Camera-type eye (tissue), 1 donor: ENCODE data around the gene SUV39H1. TPM values are rescaled to one million over a fixed set of nuclear protein-coding genes. Genes with fewer than 3 reads are reported as not detected.

Experiments used
- total RNA-seq: library from RNA; depleted of rRNA; stranded (reverse); fragments of >200 nt; gene quantifications from one replicate; pipeline ENCODE4 v1.2.3, GENCODE V29; 2014

Gene SUV39H1, protein sequence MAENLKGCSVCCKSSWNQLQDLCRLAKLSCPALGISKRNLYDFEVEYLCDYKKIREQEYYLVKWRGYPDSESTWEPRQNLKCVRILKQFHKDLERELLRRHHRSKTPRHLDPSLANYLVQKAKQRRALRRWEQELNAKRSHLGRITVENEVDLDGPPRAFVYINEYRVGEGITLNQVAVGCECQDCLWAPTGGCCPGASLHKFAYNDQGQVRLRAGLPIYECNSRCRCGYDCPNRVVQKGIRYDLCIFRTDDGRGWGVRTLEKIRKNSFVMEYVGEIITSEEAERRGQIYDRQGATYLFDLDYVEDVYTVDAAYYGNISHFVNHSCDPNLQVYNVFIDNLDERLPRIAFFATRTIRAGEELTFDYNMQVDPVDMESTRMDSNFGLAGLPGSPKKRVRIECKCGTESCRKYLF
- 4.3 TPM for total RNA-seq

DNA sequence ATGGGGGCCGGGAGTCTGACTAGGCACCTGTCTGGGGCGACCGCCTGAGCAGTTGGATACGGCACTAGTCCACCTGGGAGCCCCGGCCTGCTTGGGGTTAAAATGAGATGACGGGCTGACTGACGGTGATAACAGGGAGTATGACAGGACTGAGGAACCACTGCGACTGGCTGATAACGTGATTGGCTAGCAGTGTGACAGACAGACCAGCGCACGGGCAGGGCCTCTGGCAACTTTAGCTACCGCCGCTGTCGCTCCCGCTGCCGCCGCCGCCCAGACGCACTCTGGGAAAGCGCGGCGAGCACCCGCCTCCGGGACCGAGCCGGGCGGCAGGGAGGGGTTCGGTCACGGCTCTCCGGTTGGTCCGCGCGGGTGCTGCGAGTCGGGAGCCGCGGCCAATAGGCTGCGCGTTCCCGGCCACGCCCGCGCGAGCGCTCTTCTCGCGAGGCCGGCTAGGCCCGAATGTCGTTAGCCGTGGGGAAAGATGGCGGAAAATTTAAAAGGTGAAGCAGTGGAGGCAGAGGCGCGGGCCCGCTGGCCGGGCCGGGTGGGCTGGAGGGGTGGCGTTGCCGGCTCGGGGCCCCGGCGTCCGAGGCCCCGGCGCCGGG, at the start of gene SUV39H1:
Gene SUV39H1, plus strand, starts transcription at position 434 of the 608 bp plus-strand sequence. Its CDS starts 51 bp downstream, at position 485.

DNA sequence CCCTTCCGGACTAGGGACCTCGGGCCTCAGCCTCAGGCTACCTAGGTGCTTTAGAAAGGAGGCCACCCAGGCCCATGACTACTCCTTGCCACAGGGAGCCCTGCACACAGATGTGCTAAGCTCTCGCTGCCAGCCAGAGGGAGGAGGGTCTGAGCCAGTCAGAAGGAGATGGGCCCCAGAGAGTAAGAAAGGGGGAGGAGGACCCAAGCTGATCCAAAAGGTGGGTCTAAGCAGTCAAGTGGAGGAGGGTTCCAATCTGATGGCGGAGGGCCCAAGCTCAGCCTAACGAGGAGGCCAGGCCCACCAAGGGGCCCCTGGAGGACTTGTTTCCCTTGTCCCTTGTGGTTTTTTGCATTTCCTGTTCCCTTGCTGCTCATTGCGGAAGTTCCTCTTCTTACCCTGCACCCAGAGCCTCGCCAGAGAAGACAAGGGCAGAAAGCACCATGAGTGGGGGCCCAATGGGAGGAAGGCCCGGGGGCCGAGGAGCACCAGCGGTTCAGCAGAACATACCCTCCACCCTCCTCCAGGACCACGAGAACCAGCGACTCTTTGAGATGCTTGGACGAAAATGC, 13.0 kb upstream of the SUV39H1 start, which contains the start of gene WAS:
Gene WAS, plus strand, starts transcription at position 389 of the 572 bp plus-strand sequence. Its CDS starts 55 bp downstream, at position 444.

Other genes starting within 250 kb of the SUV39H1 start
- 103 TPM for gene SLC38A5, start 226.5 kb upstream of the SUV39H1 start, total RNA-seq
- 59.1 TPM for gene FTSJ1, start 220.5 kb upstream of the SUV39H1 start, total RNA-seq
- 13.7 TPM for gene PORCN, start 187.7 kb upstream of the SUV39H1 start, total RNA-seq
- 21.9 TPM for gene EBP, start 174.9 kb upstream of the SUV39H1 start, total RNA-seq
- gene TBC1D25, start 157.0 kb upstream of the SUV39H1 start, total RNA-seq: 10.0 TPM
- gene RBM3, start 122.2 kb upstream of the SUV39H1 start, total RNA-seq: 124 TPM
- gene WDR13, start 99.2 kb upstream of the SUV39H1 start, total RNA-seq: 83.1 TPM
- gene WAS, start 12.9 kb upstream of the SUV39H1 start, total RNA-seq: 3.5 TPM
- gene GLOD5, start 65.0 kb downstream of the SUV39H1 start, total RNA-seq: not detected
- 0.44 TPM for gene GATA1, start 89.9 kb downstream of the SUV39H1 start, total RNA-seq
- 147 TPM for gene HDAC6, start 105.3 kb downstream of the SUV39H1 start, total RNA-seq
- not detected for gene ERAS, start 129.8 kb downstream of the SUV39H1 start, total RNA-seq
- gene PCSK1N, start 138.9 kb downstream of the SUV39H1 start, total RNA-seq: 46.4 TPM
- gene TIMM17B, start 201.0 kb downstream of the SUV39H1 start, total RNA-seq: 36.3 TPM
- 53.1 TPM for gene PQBP1, start 201.2 kb downstream of the SUV39H1 start, total RNA-seq
- gene SLC35A2, start 214.9 kb downstream of the SUV39H1 start, total RNA-seq: 9.0 TPM
- 8.4 TPM for gene PIM2, start 222.3 kb downstream of the SUV39H1 start, total RNA-seq